K562 (cell line): ENCODE data around the gene CCN5. TPM values are rescaled to one million over a fixed set of nuclear protein-coding genes. Genes with fewer than 3 reads are reported as not detected.

Source experiments
- AFF1 ChIP-seq, 2 experiments: fragments of 450-650 bp; IDR thresholded peaks; 2 replicates each; pipeline ENCODE4 v1.6.1; 2018; ENCODE audit warnings: mild to moderate bottlenecking in 2 of 2, low read depth in 1 of 2; ENCODE audit not compliant: partially characterized antibody in 2 of 2
- MAZ ChIP-seq, 2 experiments: fragments of 450-650 bp in 1 of 2; sonication (generic) in 1 of 2; formaldehyde crosslinking; IDR thresholded peaks in 1 of 2; conservative IDR thresholded peaks in 1 of 2; 2 replicates each; pipeline versions ENCODE4 v1.4.0 to v1.5.0; 2020; ENCODE audit warnings: mild to moderate bottlenecking in 1 of 2, missing genetic modification reagents in 1 of 2
- PTRF ChIP-seq: fragments of 450-650 bp; IDR thresholded peaks from 2 replicates; pipeline ENCODE4 v1.6.1; 2016; ENCODE audit warnings: mild to moderate bottlenecking, missing genetic modification characterization, missing compliant biosample characterization
- RBBP5 ChIP-seq: fragments of 200-600 bp; sonication (generic); IDR thresholded peaks from 2 replicates; pipeline ENCODE4 v1.6.1; 2012; ENCODE audit warnings: borderline replicate concordance, mild to moderate bottlenecking, low read length, control low read depth, inconsistent platforms; ENCODE audit not compliant: insufficient read depth, poor library complexity, severe bottlenecking
- ZNF407 ChIP-seq: fragments of 450-650 bp; IDR thresholded peaks from 2 replicates; pipeline ENCODE4 v1.6.1; 2016; ENCODE audit warnings: low read depth
- ZNF609 ChIP-seq: sonication (generic); formaldehyde crosslinking; IDR thresholded peaks from 2 replicates; pipeline ENCODE4 v1.8.1; 2023; ENCODE audit warnings: missing genetic modification reagents, mild to moderate bottlenecking, borderline replicate concordance
- polyA plus RNA-seq, 8 experiments: library from polyadenylated mRNA; depleted of rRNA in 4 of 8; stranded (reverse) in 5 of 8; unstranded in 3 of 8; fragments of >200 nt; fragmentation: Nextera tagmentation in 2 of 8; fragmentation: Illumina TruSeq in 1 of 8; extraction: Ambion mirVana in 2 of 8; extraction: Trizol in 1 of 8; gene quantifications; 2 replicates each; pipeline versions ENCODE4 v1.2.1 to v1.2.3, GENCODE V29; 2011 to 2014; ENCODE audit warnings: inconsistent platforms in 1 of 8, missing spikeins in 1 of 8
- total RNA-seq, 7 experiments: library from RNA; depleted of rRNA in 6 of 7; stranded (reverse); fragments of >200 nt in 6 of 7; fragmentation: Illumina TruSeq in 2 of 7; extraction: Trizol in 2 of 7; gene quantifications; 2 replicates each; pipeline versions ENCODE4 v1.2.1 to v1.2.3, GENCODE V29; 2011 to 2021; ENCODE audit warnings: low replicate concordance in 1 of 7

Gene CCN5
- total and polyA plus RNA-seq, 9 of the 15 experiments (the other 6 are each of a cell fraction or from before 2014, with no cell fraction given) = not detected

GRCh38 chr20:44776980-44777379 lies 61.8 kb downstream of the CCN5 start (continued):
- TF ChIP-seq ZNF407 (no peak), PTRF (tag) (no peak), MAZ (CRISPR knock-in tag; conservative IDR thresholded peaks at IDR 0.05 in 1 of 2, IDR thresholded peaks at IDR 0.05 in 1 of 2) (0 out of 4 replicates have a peak, but pooled peaks of 1 of the 2 experiments have one; percentile 39), ZNF609 (CRISPR knock-in tag) (no peak), AFF1 (IDR thresholded peaks at IDR 0.05; ENCODE audit: low read depth in 1 of 2, partially characterized antibody in 2 of 2) (peak in 1 of 2 experiments; percentile 79), RBBP5 (no peak)
